HG03159 (cell line): Measurements from ENCODE around the gene SLCO2A1.

Experiments used
- ATAC-seq: cut with Tn5 transposase; IDR thresholded peaks from one replicate; pipeline ENCODE4 v1.9.1; 2021; ENCODE audit warnings: mild to moderate bottlenecking, moderate library complexity; ENCODE audit not compliant: unreplicated experiment

SLCO2A1 gene

GRCh38 chr3:134061401-134061800 lies 31.7 kb upstream of the SLCO2A1 start:
- ATAC-seq = no peak

DNA sequence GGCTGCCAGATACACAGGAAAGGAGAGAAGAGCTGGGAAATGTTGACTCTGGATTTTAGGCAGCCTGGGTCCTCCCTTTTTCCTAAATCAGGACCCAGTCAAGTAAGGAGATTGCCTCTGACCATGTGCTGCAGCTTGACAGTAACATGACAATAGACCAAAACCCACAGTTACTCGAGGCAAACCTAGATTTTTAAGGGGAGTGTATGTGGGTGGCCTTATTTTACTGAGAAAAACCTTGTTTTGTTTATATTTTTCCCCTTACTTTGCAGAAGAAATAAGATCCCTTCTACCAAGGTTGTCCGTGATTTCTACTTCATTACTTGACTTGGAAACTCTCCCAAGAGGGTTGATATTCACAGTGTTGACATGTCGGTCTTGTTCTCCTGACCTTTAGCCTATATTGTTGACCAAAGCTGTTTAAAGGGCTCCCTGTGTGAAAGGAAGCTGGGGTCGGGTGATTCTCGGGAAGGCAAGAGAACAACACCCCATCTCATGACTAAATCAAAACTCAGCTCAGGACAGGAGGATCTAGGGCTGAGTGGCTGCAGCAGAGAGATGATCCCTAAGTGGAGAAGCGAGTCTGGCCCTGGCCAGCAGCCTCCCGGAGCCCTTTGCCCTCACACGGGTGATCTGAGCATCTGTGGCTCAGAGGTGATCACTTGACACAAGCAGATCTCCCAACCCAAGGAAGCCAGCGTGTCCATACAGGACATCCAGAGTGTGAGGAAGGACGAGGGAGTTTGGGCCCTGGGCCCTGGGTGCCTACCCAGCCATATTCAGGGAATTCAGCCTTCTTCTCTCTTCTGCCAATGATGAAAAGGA lies 31.0 kb upstream of the SLCO2A1 start:
- no peak for ATAC-seq

DNA sequence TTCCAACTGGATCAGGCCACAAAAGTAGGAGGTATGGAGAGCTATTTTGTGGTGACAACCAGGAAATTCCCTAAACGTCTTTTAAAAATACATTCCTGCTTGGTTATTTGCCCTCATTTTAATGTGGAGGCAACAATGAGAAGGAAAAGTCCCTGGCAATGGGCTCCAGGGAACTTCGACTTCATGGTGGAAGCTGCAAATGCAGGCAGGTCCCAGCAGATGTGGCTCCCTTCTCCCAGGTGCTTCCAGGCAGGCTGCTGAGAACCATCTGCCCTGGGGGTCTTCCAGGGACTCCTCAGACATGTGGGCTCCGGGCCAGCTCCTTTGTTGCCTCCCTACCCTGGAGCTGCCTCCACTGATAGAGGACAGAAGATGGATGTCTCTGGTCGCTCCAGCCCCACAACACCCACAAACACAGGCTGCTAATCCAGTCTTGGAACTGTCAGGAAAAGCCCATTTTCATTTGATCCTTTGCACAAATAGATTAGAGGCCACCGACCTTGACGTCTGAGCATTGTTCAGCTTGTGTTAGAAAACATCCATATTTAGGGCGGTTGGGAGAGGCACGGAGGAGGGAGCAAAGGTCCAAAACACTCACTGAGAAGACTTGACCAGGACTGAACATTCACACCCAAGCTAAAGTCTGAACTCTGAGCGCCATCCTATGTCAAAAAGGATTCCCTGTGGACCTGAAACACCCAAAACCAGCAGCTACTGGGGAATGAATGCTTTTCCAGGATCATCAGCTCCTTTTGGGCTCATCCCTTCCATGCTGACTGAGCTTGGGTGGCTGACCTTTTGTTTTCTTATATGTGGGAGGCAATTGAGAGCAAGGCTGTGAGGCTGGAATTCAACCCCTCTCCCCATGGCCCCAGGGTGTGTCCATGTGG lies 30.2 kb upstream of the SLCO2A1 start:
- ATAC-seq = no peak

GRCh38 chr3:134059035-134059601 lies 29.4 kb upstream of the SLCO2A1 start:
- ATAC-seq = no peak

DNA sequence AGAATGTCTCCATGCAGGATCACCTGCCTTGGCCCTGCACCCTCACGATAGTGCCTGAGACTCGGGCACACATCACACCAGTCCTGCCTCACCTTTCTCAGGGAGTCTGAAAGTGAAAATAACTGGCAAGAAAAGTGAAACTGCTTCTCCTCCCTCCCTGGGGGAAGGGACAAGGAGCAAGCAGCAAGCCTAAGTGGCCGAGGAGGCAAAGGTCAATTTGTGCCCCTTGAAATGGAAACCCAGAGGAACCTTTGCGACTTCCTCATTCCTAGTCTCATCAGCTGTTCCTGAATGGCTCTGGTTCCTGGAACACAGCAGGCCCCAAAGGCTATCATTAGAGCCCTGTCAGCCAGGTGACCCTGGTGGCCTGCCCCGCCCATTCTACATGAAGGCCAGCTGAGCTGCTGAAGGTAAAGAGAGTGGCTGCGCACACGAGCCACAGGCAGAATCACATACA lies 28.0 kb upstream of the SLCO2A1 start:
- no peak for ATAC-seq

DNA sequence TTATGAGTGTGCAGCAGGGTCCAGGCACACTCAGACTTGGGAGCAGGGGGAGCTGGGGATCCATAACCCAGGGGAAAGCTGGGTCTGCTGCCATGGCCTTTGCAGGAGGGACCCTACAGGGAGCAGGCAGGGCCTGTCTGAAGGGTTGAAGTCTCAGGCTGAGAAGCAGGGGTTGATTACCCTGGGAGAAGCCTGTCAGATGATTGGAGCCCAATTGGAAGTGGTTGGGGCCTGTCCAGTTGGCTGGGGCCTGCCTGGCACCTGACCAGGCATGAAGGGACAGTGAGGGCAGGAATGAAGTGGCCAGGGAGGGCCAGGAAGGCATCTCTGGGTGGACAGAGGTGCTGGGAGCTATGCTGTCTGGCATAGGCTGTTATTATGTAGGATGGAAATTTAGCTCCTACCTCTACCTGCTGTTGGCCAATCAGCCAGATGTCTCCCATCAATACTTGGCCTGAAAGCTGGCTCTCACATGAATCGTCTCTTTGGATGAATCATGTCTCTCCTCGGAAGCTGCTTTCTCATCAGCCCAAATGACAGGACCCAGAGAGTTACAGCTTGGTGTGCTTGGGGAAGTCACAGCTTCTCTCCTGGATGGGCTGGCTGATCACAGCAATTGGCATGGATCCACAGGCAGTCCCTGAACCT lies 27.4 kb upstream of the SLCO2A1 start:
- no peak for ATAC-seq

- no peak for ATAC-seq
Measured at GRCh38 chr3:134056464-134056891, 26.8 kb upstream of the SLCO2A1 start.

DNA sequence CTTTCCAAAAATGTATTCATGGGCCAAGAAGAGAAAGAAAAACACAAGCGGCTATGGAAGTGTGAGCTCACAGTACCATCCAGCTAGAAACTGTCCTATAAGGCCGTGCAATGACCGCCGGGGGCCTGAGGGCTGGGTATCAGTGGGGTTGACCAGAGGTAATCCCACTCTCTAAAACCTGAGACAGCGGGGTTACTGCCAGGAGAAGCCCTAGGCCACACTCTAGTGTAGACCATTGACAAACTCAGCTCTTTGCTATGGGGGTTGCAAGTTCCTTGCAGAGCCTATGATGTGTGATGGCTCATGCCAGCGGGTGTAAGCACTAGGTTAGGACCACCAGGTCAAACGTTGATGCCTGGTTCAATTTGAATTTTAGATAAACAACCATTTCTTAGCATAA lies 25.9 kb upstream of the SLCO2A1 start:
- ATAC-seq = no peak

- ATAC-seq = no peak
Measured at GRCh38 chr3:134054881-134055280, 25.2 kb upstream of the SLCO2A1 start.

- no peak for ATAC-seq
Measured at GRCh38 chr3:134054231-134054630, 24.5 kb upstream of the SLCO2A1 start.

GRCh38 chr3:134052370-134052769 lies 22.6 kb upstream of the SLCO2A1 start:
- ATAC-seq = no peak

DNA sequence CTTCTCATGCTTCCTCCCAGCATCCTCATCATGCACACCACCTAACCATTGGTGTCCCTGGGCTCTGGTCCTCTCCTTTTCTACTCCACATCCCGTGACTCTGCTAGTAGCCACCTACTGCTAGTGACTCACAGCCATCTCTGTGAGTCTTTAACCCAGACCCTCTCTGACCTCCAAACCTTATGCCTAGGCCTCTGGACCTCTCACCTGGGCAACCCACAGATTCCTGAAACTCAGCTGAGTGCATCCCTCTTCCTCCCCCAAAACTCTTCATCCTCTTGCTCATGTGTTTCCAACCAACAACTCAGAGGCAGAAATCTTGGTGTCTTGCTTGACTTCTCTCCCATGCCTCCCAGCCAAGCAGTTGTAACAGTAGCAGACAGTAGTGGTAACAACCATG lies 20.0 kb upstream of the SLCO2A1 start:
- no peak for ATAC-seq

- ATAC-seq = no peak
Measured at GRCh38 chr3:134048278-134048996, 18.7 kb upstream of the SLCO2A1 start.

DNA sequence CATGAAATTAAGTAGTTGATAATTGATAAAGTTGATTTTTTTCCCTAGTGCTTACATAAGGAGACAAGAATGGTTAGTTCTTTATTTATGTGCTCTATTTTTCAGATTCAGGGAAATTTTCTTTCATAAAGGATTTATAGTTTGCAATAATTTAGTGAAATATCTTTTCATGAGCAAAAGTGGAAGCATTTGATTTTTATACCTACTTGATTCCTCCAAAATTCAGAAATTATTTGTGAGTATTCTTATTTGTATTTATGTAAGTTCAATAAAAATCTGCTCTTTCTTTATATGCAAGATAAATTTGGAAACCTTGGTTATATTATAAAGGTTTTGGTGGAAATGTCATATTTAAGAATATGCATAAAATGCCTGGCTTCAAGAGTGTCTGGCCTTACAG lies 14.7 kb upstream of the SLCO2A1 start:
- ATAC-seq = no peak

- ATAC-seq = no peak
Measured at GRCh38 chr3:134040066-134040465, 10.3 kb upstream of the SLCO2A1 start.

DNA sequence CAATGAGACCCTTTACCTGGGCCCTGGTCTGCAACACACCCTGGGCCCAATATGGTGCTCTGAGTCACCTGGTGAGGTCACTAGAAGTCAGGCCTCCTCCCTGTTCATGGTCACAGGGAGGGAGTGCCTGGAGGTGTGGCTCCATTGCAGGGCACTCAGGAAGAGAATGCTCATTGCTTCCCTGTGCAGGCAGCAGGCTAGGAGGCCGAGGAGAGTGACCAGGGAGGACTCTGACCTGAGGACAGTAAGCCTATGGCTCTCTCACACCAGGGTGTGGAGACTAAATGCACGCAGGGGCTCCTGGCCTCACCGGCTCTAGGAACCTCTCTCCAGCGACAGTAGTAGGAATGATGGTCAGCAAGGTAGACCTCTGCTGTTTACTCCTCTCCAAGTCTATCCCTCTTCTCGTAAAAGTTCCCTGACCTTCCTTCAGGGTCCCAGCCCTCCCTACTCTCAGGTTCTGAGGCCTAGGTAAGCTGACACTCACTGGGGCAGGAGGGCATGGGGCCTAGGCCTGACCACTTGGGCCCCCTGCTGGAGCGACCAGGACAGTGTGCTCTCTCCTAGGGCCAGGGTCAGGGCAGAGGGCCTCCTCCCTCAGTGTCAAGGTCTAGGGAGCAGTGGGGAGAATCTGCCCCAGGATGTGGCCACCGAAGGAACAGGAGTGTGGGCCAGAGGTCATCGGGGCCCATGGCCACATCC lies 9.6 kb upstream of the SLCO2A1 start:
- ATAC-seq = no peak

- no peak for ATAC-seq
Measured at GRCh38 chr3:134038716-134039115, 9.0 kb upstream of the SLCO2A1 start.

- ATAC-seq = no peak
Measured at GRCh38 chr3:134038071-134038491, 8.4 kb upstream of the SLCO2A1 start.

GRCh38 chr3:134037168-134037567 lies 7.4 kb upstream of the SLCO2A1 start:
- no peak for ATAC-seq

DNA sequence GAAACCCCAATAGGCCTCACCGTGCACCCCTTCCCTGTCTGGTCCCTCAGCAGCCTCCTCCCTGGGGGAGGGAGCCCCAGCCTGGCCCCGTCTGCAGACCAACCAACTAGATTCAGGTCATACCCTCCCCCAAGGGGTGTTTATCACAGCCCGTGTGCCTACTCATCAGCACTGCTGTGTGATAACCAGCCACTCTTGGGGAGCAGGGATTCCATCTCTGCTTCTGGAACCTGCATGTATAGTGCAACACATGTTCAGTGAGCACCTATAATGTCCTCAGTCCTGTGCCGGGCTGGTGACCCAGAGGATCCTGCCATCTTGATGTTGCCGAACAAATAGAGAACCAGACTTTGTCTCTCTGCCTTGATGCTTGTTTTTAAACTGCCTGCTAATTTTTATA lies 6.6 kb upstream of the SLCO2A1 start:
- ATAC-seq = no peak
